NT2/D1 (cell line): ENCODE measurements around the gene EXD3.

Experiments
- SUZ12 ChIP-seq: IDR thresholded peaks from 2 replicates; pipeline ENCODE4 v1.6.1; 2011; ENCODE audit not compliant: insufficient read length, insufficient read depth; ENCODE audit errors: extremely low read depth
- ZNF274 ChIP-seq: IDR thresholded peaks from 2 replicates; pipeline ENCODE4 v1.6.1; 2011; ENCODE audit warnings: mild to moderate bottlenecking, low read depth, low read length

GRCh38 chr9:137430723-137431415 lies 7.9 kb upstream of the EXD3 start:
- TF ChIP-seq SUZ12 = no peak
- TF ChIP-seq ZNF274 = no peak
